HG02610 (cell line): ENCODE data around the gene CHEK2.
"Not testable (repeated sequence)": the region's sequence is repeated elsewhere in the genome, so short reads cannot be mapped to it uniquely, and the experiment has no call there.

Experiments
- ATAC-seq: cut with Tn5 transposase; IDR thresholded peaks from one replicate; pipeline ENCODE4 v1.9.1; 2021; ENCODE audit warnings: mild to moderate bottlenecking, moderate library complexity; ENCODE audit not compliant: unreplicated experiment

The CHEK2 gene

DNA sequence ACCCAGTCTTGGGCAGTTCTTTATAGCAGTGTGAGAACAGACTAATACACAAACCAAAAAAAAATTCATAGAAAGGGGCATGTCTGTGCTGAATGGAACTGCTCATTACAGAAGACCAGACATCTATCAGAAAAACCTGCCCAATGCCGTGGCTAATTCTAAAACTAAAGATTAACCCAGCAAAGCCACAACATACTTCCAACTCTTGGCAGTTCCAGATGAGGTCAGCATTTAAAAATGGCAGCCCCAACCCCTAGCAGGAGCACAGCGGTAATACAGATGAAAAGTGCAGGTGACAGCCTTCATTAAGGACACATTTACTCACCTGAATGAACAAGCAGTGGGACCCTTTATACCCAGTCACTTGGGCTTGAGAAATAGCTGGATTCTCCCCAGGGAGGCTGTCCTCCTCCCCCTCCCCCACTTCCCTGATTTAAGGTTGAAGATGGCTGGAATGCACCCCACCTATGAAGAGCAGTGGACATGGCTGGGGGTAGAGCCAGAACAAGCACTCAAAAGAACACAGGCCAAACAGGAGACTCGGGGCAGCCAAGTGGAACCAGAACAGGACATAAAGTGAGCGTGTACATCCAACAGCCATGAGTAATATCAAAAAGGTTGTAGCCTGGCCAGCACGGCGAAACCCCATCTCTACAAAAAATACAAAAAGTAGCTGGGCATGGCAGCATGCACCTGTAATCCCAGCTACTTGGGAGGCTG is 48.4 kb downstream of the CHEK2 start:
- not testable (repeated sequence) for ATAC-seq

DNA sequence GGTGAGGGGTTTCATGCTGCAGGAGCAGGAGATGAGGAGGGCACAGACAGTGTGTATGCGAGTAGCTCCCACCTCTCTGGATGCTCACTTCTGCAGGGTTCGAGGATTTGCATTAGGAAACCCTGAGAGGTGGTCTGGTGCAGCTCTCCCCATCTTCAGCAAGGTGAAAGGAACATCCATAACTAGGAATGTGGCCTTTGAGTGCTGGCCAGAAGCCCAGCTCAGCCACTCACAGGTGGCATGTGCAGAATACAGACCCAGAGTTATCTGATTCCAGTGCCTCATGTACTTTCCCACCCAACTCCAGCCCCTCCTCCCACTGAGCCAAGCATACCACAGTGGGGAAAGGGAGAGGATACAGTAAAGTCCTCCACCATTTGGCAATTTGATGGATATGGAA is 51.8 kb downstream of the CHEK2 start:
- not testable (repeated sequence) for ATAC-seq

DNA sequence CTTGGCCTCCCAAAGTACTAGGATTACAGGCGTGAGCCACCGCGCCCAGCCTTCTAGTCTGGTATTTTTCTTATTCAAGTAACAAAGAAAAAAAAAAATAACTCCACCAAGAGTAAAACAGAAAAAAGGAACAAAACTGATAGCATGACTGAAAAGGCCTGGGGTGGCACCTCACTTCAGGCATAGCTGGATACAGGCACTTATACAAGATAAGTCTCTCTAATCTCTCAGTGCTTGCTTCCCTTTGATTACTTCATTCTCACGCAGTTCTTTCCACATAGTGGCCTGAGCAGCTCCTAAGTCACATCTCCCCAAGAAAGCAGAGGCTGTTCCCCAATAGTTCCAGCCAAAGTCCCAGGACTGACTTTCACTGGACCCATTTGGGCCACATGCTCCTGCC is 58.7 kb downstream of the CHEK2 start:
- not testable (repeated sequence) for ATAC-seq

DNA sequence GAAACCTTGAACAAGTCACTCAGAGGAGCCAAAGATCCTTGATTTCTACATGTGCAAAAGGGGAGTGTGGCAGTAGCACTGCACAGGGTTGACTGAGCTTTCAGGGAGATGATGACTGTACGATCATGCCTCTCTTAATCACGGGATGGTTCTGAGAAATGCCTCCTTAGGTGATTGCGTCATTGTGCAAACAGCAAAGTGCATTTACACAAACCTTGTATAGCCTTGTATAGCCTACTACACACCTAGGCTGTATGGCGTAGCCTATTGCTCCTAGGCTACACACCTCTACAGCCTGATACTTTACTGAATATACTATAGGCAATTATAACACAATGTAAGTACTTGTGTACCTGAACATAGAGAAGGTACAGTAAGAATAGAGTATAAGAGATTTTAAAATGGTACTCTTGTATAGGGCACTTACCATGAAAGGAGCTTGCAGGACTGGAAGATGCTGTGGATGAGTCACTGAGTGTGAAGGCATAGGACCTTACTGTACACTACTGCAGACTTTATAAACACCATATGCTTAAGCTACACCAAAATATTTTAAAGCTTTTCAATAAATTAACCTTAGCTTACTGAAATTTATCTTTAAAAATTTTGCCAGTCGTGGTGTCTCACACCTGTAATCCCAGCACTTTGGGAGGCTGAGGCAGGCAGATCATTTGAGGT is 60.7 kb downstream of the CHEK2 start:
- ATAC-seq, result not testable (repeated sequence)

DNA sequence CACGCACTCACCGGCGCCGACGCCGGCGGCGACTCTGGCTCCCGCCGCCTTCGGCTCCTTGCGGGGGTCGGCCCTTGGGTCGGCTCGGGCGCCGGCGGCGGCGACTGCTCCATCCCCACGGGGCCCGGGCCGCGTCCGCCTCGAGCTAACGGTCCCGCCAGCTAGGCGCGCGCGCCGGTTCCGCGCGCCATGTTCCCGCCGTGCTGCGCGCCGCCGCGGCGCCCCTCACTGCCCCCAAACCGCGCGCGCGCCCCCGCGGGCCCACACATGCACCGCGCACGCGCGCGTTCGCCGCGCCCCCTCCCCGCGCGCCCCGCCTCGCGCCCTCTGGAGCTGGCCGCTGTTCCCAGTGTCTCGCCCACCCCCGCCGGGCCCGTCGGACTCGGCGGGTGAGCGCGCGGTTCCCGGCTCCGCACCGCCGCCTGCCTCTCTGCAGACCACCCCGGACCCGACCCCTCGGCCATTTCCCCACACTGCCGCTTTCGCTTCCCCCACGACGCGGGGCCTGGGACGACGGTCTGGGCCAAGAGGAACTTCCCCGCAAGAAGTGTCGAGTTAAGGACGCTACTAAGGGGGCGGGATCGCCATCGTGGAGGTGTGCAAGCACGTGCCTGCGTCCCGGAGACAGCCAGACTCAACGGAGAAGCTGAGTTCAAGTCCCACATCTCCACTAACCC is 61.9 kb downstream of the CHEK2 start, which contains the start of gene TTC28:
Gene TTC28, minus strand, starts transcription at position 230 of the 677 bp plus-strand sequence. Its CDS starts 117 bp downstream, at position 113.
- ATAC-seq, result not testable (repeated sequence)

DNA sequence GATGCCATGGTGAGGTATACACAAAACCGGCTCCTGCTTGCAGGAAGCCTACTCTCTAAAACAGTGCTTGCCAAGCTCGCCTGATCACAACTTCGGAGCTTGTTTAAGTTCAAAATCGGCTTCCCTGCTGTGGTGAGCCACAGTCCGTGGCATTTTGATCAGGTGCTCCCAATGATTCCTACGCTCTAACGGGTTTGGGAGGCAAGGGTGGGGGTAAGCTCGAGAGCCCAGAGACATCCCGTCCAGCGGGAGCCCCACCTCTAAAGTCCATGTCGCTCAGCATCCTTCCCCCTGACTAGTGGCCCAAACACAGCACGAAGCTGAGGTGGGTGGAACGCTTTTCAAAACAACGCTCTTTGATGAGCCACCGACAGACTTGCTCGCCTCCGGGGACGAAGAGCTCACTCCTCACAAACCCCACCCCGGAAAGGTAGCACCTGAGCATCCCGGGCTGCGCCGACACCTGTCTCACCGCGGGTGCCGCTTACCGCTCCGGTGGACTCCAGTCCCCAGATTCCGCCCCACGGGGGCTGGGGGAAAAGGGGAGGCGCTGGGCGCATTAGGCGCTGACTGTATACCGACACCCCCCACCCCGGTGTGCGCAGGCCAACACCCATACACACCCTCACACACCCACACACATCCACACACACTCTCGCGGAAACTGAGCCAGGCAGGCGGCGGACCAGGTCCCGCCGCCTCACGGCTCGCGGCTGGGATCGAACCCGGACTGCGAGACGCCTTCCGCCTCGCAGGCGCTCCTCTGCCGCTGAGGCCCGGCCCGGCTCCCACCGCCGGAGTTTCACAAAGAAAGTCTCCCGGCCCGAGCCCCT is 62.6 kb downstream of the CHEK2 start:
- not testable (repeated sequence) for ATAC-seq

DNA sequence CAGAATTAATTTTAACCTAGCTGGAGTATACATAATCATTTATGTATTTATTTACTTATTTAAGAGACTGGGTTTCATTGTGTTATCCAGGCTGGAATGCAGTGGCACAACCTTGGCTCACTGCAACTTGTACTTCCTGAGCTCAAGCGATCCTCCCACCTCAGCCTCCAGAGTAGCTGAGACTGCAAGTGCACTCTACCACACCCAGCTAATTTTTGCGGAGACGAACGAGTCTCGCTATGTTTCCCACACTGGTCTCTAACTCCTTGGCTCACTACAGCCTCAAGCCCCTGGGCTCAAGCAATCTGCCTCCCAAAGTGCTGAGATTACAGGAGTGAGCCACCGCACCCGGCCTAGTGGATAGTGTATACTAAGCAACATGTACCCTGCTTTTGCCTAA is 63.5 kb downstream of the CHEK2 start:
- ATAC-seq, result not testable (repeated sequence)

DNA sequence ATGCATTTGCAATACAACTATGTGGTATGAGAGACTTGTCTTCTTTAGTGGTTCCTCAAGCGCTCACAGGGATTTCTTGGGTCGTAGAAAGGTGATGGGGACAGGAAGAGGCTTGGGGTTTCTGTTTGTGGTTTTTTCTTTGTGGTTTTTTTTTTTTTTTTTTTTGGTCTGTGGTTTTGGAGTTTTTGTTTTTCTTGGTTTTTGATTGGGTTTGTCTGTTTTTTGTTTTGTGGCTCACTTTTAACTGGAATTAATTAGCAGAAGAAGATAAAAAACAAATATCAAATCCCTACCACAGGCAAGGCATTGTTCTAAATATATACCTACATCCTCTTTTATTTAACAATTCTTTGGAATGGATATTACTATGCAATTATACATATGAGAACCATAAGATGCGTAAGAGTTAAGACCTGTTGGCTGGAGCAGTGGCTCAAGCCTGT is 67.5 kb downstream of the CHEK2 start:
- no peak for ATAC-seq

DNA sequence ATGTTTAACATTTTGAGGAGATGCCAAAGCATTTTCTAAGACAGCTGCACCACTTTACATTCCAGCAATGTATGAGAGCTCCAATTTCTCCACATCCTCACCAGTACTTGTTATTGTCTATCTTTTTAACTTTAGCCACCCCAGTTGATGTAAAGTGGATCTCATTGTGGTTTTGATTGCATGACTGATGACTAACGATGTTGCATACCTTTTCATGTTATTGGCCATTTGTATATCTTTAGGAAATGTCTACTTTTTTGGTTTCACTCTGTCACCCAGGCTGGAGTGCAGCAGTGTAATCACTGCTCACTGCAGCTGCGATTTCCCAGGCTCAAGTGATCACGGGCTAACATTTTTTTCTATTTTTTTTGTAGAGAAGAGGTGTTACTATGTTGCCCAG is 70.9 kb downstream of the CHEK2 start:
- ATAC-seq, result no peak

DNA sequence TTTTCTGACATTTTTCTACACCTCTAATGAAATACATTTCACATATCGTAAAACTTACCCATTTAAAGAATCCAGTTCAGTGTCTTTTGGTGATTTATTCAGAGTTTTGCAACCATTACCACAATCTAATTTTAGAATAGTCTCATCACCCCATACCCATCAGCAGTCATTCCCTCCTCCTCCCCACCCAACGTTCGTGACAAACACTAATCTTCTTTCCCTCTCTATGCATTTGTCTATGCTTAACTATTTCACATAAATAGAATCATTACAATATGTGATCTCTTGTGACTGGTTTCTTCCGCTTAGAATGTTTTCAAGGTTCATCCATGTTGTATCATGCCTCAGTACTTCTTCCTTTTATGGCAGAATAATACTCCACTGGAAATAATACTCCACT is 71.5 kb downstream of the CHEK2 start:
- no peak for ATAC-seq

DNA sequence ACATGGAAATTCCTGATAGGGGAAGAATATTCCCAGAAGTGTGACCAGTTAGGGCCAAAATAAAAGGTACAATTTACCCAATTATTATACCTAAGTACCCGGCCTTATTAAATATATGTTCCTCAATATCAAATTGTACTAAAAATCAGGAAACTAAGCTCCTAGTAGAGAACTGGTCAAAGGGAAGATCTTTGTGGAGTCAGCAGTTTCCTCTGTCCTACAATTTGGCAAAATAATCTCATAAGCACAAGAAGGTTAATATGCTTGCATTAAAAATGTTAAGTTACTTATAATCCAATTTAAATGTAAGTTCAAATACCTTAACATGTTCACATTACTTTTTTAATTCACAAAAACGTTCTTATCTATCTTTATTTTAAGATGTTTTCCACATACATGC is 72.2 kb downstream of the CHEK2 start:
- no peak for ATAC-seq

DNA sequence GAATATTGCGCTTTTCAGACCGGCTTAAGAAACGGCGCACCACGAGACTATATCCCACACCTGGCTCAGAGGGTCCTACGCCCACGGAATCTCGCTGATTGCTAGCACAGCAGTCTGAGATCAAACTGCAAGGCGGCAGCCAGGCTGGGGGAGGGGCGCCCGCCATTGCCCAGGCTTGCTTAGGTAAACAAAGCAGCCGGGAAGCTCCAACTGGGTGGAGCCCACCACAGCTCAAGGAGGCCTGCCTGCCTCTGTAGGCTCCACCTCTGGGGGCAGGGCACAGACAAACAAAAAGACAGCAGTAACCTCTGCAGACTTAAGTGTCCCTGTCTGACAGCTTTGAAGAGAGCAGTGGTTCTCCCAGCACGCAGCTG is 78.1 kb downstream of the CHEK2 start:
- not testable (repeated sequence) for ATAC-seq

DNA sequence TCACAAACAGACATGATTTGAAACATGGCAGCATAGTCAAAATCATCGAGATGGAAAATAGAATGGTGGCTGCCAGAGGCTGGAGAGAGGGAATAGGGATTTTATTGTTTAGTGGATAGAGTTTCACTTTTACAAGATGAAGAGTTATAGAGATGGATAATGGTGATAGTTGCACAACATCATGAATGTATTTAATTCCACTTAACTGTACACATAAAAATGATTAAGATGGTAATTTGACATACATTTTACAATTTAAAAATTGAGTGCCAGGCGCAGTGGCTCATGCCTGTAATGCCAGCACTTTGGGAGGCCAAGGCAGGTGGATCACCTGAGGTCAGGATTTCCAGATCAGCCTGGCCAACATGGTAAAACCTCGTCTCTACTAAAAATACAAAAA is 83.2 kb downstream of the CHEK2 start:
- no peak for ATAC-seq

DNA sequence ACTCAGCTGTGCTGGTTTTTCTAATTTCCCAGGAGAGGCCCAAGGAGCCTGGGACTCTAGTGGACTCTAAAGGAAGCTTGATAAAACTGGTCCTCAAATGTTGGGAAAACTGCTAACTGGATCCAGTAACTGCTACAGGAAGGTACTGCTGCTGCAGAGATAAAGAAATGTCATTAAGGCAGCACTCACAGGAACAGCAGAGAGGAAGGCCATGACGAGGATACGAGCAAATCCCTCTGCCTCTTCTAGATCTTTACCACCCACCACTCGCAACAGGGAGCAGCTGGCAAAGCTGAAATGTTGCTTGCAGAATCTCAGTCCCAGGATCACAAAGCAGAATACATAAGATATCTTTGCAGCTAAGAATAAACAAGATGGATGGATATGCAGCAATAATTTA is 85.4 kb downstream of the CHEK2 start:
- no peak for ATAC-seq

DNA sequence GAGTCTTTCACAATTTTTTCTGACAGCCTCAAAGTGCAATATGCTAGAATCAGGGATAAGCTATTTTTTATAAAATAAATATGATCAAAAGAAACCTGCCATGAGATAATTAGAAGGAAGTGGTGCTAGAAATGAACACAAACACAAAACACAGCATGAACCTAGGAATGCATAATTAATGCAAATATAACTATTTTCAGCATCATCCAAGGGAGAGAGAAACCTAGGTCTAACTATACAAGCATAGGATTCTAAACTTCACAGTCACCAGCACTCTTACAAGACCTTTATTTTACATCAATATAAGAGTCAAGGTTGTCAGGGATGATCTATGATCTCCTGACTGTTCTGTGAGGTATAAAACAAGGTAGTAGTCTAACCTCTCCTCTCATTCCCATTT is 91.2 kb downstream of the CHEK2 start:
- no peak for ATAC-seq

DNA sequence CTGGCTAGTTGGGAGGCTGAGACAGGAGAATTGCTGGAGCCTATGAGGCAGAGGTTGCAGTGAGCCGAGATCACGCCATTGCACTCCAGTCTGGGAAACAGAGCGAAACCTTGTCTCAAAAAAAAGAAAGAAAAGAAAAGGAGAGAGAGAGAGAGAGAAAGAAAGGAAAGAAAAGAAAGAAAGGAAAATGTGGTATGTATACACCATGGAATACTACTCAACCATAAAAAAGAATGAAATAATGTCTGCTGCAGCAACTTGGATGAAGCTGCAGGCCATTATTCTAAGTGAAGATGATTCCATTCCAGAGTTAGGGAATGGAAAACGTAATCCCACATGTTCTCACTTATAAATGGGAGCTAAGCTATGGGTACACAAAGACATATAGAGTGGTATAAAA is 92.8 kb downstream of the CHEK2 start:
- ATAC-seq, result no peak

DNA sequence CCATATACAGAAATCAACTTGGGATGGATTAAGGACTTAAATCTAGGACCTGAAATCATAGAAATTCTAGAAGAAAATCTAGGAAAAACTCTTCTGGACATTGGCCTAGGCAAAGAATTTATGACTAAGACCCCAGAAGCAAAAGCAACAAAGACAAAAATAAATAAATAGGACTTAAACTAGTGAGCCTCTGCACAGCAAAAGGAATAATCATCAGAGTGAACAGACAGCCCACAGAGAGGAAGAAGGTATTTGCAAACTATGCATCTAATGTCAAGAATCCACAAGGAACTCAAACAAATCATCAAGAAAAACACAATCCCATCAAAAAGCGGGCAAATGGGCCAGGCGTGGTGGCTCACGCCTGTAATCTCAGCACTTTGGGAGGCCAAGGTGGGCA is 94.4 kb downstream of the CHEK2 start:
- no peak for ATAC-seq

DNA sequence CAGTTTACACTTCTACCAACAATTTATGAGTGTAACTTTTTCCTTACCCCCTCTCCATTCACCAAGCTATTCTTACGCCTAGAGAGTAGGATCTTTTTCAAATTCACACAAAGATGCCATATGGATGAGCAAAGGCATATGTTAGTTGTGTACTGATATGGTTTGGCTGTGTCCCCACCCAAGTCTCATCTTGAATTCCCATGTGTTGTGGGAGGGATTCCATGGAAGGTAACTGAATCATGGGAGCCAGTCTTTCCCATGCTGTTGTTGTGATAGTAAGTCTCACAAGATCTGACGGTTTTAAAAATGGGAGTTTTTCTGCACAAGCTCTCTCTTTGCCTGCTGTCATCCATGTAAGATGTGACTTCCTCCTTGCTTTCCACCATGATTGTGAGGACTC is 102.3 kb downstream of the CHEK2 start:
- ATAC-seq, result no peak
